Neuron (in vitro differentiated cells): ENCODE data around the gene SEPTIN12.

ENCODE experiments used
- H2AFZ ChIP-seq: one replicate; pipeline ENCODE4 v1.6.1; 2013; ENCODE audit warnings: low read depth, mild to moderate bottlenecking, inconsistent platforms, low read length, moderate library complexity
- H3K27me3 ChIP-seq: one replicate; pipeline ENCODE4 v1.6.1; 2013; ENCODE audit warnings: low read length; ENCODE audit not compliant: insufficient read depth
- H3K36me3 ChIP-seq: one replicate; pipeline ENCODE4 v1.6.1; 2013; ENCODE audit warnings: low read length; ENCODE audit not compliant: insufficient read depth
- H3K4me1 ChIP-seq: one replicate; pipeline ENCODE4 v1.6.1; 2013; ENCODE audit warnings: low read length; ENCODE audit not compliant: insufficient read depth
- H3K4me3 ChIP-seq: 2 replicates; pipeline ENCODE4 v1.5.1; 2013; ENCODE audit warnings: mild to moderate bottlenecking, low read length, moderate library complexity
- H3K9me3 ChIP-seq: one replicate; pipeline ENCODE4 v1.6.1; 2013; ENCODE audit warnings: low read length

Gene SEPTIN12

DNA sequence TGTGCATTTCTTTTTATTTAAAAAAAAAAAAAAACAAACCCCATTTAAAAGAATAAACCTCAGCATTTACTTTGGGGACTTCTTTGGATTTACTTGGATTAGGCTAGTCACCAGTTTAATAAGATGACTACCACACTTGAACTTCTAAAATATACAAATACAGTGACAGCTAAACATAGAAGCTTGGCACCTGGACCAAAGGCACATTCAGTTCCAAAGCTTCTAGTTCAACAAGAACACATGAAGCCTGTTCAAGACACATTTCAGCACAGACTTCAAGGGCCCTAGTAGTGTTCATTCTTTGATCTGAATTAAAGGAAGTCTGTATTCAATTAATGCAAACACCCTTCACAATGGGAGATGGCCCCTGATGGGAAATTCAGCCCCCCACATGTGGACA lies 25.9 kb upstream of the SEPTIN12 start:
- Histone ChIP-seq H3K4me3 (no peak overlapping the region), H3K9me3 (peaks cover 3% of the 10 kb centered on the region), H3K36me3 (peaks cover 66% of the 10 kb centered on the region), H3K27me3 (no peaks in the 10 kb centered on the region), H2AFZ (no peak overlapping the region), H3K4me1 (no peaks in the 10 kb centered on the region)

DNA sequence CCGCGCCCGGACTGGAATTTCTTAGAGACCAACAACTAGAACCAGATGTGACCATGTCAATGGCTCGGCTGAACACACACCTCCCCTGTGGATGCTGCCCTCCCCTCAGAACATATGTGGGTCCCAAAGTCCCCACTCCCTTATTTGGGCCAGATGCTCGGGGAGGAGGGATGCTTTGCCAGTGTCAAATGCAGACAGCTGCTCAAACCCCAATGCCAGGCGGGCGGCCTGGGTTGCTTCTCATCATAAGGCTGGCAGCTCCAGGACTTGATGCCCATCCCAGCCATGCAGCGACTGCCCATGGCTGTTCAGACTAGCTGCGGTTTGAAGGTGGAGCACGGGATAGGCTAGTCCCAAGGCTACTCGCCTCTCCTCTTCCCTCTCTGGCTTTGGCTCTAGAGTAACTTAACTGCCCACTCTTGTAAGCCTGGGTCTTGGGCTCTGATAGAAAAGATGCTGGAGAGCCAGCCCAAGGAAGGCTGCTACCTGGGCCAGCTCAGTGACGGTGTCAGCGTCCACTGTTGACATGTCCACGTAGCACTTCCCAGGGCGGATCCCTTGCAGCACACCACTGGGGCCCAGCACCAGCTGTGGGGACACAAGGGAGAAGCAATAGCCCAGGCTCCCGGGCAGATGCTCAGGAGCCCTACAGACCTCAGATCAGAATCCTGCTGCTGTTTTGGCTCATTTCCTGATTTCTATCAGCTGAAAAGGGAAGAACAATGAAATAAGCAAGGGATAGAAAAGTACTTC lies 25.3 kb upstream of the SEPTIN12 start:
- Histone ChIP-seq H3K4me3 (no peak overlapping the region), H3K4me1 (no peaks in the 10 kb centered on the region), H3K9me3 (peaks cover 3% of the 10 kb centered on the region), H2AFZ (no peak overlapping the region), H3K36me3 (peaks cover 67% of the 10 kb centered on the region), H3K27me3 (no peaks in the 10 kb centered on the region)

DNA sequence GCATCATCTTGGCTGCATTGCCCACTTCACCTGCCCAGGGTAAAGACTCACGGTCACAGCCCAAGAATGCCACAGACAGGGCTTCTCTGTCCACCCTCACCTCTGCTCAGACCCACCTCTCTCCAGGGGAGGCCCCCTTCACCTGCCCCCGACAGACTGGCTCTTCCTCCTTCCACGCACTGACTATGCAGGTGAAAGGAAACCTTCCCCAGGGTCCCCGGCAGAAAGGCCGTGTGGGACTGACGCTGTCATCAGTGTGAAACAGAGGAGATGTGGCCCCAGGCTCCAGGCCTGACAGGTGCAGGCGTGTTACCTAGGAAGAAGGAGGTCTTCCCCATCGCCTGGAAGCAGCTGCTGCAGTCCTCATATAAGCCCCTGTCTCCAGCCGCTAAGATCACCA lies 23.6 kb upstream of the SEPTIN12 start:
- no peaks in the 10 kb centered on the region for H3K4me1 ChIP-seq
- H3K36me3 ChIP-seq = peaks cover 68% of the 10 kb centered on the region
- H3K9me3 ChIP-seq = peaks cover 3% of the 10 kb centered on the region
- H3K27me3 ChIP-seq = no peaks in the 10 kb centered on the region
- no peak overlapping the region for H2AFZ ChIP-seq
- H3K4me3 ChIP-seq = no peak overlapping the region

DNA sequence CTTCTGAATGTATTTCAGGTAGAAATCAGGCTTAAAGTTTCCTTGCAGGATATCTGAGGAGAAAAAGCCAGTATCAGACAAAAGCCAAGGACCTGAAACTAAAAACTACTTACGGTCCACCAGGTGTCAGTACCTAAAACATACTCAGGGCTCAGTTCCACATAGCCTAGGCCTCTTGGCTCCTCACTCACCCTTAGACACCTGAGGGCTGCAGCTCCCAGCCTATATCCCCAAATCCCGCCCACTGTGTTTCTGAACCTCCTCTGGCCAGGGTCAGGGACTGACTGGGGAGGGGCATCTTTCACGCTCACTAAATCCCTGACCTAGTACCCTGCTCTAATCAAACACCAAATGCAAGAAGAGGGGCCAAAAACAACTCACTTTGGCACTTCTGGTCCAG lies 23.1 kb upstream of the SEPTIN12 start:
- H3K36me3 ChIP-seq = peaks cover 71% of the 10 kb centered on the region
- no peaks in the 10 kb centered on the region for H3K27me3 ChIP-seq
- no peak overlapping the region for H3K4me3 ChIP-seq
- peaks cover 3% of the 10 kb centered on the region for H3K9me3 ChIP-seq
- H2AFZ ChIP-seq = no peak overlapping the region
- no peaks in the 10 kb centered on the region for H3K4me1 ChIP-seq

DNA sequence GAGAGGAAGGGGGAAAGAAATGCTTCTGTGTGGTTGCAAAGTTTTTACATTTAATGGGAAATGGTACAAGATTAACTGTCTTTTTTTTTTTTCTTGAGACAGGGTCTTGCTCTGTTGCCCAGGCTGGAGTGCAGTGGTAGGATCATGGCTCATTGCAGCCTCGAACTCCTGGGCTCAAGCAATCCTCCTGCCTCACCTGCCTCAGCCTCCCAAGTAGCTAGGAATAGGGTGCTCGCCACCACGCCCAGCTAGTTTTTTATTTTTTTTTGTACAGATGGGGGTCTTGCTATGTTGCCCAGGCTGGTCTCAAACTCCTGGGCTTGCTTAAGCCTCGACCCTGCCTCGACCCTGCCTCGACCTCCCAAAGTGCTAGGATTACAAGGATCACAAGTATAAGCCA lies 18.1 kb upstream of the SEPTIN12 start:
- H3K9me3 ChIP-seq = no peaks in the 10 kb centered on the region
- no peak overlapping the region for H3K4me3 ChIP-seq
- H3K4me1 ChIP-seq = peaks cover 18% of the 10 kb centered on the region
- peaks cover 54% of the 10 kb centered on the region for H3K36me3 ChIP-seq
- no peak overlapping the region for H2AFZ ChIP-seq
- no peaks in the 10 kb centered on the region for H3K27me3 ChIP-seq

DNA sequence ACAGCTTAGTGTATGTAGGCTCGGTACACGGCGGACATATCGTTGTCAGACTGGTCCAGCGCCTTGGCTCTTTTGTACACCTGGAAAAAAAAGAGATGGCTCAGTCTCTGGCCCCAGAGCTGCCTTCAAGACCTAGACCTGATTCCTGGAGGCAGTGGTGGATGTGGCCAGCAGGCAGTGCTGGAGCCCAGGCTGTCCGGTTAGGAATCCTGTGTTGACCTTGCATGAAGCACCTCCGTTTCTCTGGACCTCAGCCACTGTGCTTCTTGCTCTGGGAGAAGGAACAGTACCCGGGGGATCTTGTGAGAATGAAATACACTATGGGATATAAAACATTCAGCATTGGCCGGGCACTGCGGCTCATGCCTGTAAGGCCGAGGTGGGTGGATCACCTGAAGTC lies 17.1 kb upstream of the SEPTIN12 start:
- Histone ChIP-seq H3K36me3 (peaks cover 47% of the 10 kb centered on the region), H3K4me1 (peaks cover 20% of the 10 kb centered on the region), H2AFZ (no peak overlapping the region), H3K4me3 (no peak overlapping the region), H3K9me3 (no peaks in the 10 kb centered on the region), H3K27me3 (no peaks in the 10 kb centered on the region)

DNA sequence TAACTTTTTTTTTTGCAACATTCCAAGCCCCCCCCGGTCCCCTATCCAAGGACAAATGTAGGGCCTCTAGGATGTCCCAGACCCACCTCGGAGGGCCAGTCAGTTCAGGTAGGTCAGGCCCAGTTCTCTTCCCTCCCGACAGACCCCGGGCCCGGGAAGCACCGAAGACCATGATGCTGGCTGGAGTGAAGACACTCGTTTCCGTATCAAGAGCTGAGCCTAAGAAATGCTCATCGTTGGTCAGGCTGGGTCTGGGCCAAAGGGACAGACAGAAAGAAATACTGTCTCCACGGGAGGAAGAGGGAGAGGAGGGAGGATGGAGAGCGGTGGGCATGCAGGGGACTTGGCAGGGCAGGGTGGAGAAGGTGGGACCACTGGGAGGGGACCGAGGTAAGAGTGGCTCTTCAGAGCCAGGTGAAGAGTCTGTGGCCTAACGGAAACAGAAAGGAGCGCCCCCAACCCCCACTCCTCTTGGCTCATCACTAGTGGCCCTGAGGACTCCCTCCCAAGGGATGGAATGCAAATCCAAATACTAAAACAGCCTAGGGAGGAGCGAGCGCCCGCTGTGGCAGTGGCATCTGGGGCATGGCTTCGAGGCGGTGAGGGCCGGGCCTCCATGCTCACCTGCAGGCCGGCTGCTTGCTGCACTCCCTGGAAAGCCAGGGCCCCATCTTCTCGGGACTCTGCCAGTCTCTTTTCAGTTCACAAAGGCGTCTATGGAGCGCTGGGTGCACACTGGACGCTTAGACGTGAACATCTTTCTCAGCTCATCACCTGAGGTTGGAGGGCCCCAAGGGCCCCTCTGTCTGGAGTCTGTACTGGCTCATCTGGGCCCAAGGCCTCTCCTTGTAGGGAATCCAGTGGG lies 16.0 kb upstream of the SEPTIN12 start:
- Histone ChIP-seq H3K27me3 (no peaks in the 10 kb centered on the region), H3K4me1 (peaks cover 20% of the 10 kb centered on the region), H2AFZ (no peak overlapping the region), H3K4me3 (no peak overlapping the region), H3K9me3 (no peaks in the 10 kb centered on the region), H3K36me3 (peaks cover 51% of the 10 kb centered on the region)

DNA sequence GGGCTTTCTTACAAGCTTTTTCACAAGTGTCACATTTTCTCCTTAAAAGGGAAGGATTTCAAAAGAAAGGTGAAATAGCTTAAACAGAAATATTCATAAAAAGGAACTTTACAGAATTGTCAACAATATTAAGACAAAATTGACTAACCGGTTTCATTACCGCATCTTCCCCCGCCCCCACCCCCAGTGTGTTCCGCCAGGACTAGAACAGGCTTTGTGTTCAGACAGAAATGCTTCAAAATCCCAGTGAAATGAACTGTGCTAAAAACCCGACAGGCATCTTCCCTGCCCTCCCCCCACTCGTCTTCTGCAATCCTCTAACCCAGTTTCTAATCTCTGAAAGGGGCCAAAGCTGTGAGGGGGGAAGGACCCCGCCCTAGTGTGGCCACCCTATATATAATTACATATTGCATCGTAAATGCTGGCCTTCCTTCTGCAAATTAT lies 15.3 kb upstream of the SEPTIN12 start:
- peaks cover 20% of the 10 kb centered on the region for H3K4me1 ChIP-seq
- H3K9me3 ChIP-seq = no peaks in the 10 kb centered on the region
- peak overlapping the region; percentile 92 for H2AFZ ChIP-seq
- peaks cover 46% of the 10 kb centered on the region for H3K36me3 ChIP-seq
- H3K27me3 ChIP-seq = no peaks in the 10 kb centered on the region
- H3K4me3 ChIP-seq = peak overlapping the region; percentile 91

DNA sequence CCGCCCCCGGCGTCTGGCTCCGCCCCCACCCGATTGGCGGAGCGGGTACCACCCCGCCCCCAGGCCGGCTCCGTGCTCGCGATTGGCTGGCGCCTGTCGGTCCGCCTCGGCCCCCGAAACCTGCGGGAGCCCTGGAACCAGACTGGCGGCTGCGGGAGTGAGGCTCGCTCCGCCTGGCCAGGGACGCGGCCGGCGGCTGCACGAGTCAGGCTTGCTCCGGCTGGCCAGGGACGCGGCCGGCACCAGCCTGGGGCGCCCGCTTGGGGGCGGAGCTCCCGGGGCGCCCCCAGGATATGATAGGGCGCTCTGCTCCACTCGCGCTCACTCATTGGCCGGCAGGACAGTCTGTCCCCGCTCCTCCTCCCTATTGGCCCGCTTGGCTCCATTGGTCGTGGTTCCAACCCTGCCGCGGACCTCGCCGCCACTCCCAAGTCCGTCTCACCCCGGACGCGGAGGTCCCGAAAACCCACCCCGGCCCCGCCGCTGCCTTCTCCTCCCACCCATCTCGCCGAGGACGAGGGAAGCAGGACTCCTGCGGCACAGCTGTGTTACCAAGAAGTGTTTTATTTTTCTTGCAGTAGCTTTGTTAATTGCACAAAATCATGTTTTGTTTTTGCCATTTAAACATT lies 14.6 kb upstream of the SEPTIN12 start:
- Histone ChIP-seq H3K36me3 (peaks cover 44% of the 10 kb centered on the region), H2AFZ (peak overlapping the region; percentile 92), H3K4me3 (peak overlapping the region; percentile 91), H3K27me3 (no peaks in the 10 kb centered on the region), H3K9me3 (no peaks in the 10 kb centered on the region), H3K4me1 (peaks cover 20% of the 10 kb centered on the region)

DNA sequence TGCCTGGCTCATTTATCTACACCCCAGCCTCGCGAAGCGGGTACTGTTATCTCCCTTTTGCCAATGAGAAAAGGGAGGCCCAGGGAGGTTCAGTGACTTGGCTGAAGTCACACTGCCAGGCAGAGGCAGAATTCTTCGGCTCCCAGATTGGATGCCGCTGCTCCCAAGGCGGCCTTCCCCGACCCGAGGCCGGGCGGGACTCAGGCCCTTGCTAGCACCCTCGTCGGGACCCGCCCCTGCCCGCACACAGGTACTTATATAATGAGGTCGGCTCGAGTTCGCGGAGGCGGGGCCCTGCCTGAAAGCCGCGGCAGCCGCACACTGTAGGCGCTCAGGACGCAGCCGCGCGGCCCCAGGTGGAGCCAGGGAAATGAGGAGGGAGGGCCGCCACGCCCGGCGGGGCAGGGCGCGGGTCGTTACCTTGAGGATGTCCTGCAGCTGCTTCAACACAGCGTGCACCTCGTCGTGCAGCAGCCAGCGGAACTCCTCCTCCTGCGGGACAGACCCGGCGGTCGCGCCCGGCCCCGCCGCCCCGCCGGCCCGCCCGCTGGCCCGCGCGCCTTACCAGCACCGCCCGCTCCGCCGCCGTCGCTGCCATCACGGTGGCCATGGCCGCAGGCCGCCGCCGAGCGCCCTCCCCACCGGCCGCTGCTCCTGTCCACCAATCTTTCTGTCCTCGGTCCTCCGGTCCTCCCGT lies 14.0 kb upstream of the SEPTIN12 start, which contains the start of gene ROGDI:
Gene ROGDI (minus strand): TSS at position 672 of the 697 bp plus-strand sequence. CDS start 62 bp downstream, at position 610.
- no peaks in the 10 kb centered on the region for H3K27me3 ChIP-seq
- H3K36me3 ChIP-seq = peaks cover 42% of the 10 kb centered on the region
- H2AFZ ChIP-seq = peak within 1 kb of the TSS; percentile 92
- no peaks in the 10 kb centered on the region for H3K9me3 ChIP-seq
- H3K4me3 ChIP-seq = peak within 1 kb of the TSS; percentile 91
- H3K4me1 ChIP-seq = peaks cover 20% of the 10 kb centered on the region

DNA sequence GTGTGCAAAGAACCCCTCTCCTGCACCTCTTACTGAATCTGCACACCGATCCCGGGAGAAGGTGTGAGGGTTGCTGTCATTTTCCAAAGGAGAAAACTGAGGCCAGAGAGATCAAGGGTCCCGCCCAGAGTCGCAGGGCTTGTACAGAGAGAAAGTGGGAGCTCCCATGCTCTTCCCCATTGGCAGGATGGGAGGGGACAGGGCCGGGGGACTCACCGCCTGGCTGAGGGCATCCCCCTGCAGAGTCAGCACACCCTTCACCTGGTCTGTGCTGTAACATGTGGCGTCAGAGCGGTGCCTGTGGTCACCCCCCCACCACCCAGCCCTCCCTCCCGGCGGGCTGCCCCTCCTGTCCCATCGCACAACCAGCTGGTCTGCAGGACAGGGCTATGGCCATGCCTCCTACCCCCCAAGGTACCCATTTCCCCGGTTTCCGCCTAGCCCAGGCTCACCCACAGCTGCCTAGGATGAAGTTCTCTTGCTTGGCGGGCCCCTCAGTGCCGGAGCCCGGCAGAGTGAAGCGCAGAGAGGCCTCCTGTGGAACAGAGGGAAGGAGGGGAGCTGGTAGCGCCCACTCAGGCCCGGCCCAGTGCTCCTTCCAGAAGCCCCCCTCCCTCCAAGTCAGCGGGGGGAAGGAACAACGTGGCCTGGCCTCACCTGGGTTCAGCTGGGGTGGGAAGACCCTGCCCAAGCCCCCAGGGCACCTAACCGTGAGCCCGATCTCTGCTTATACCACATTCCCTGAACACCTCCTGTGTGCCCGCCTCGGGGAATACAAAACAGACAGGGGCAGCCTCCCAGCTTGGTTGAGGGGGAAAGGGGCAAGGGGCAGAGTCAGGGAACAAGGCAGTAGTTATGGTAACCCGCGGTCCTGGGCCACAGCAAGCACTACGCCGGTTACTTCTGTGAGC lies 13.2 kb upstream of the SEPTIN12 start:
- H3K36me3 ChIP-seq = peaks cover 39% of the 10 kb centered on the region
- H3K9me3 ChIP-seq = no peaks in the 10 kb centered on the region
- peak overlapping the region; percentile 92 for H2AFZ ChIP-seq
- H3K27me3 ChIP-seq = no peaks in the 10 kb centered on the region
- peaks cover 20% of the 10 kb centered on the region for H3K4me1 ChIP-seq
- H3K4me3 ChIP-seq = peak overlapping the region; percentile 91
